Sigmoid colon (tissue), 4 donors: ENCODE results near the gene DENND5A.

Experiments used
- POLR2A ChIP-seq, 2 donors: fragments of 450-650 bp; IDR thresholded peaks; one replicate each; pipeline ENCODE4 v1.6.1; 2016; ENCODE audit warnings: antibody characterized with exemption in 2 of 2, mild to moderate bottlenecking in 2 of 2, moderate library complexity in 2 of 2
- POLR2AphosphoS5 ChIP-seq, 4 donors: sonication (generic); formaldehyde crosslinking; IDR thresholded peaks; one replicate each; pipeline ENCODE4 v1.6.1; 2017; ENCODE audit warnings: antibody characterized with exemption in 4 of 4
- TF ChIP-seq, protein P1 (sequence below), 4 experiments: fragments of 450-650 bp in 3 of 4; fragments of 200-600 bp in 1 of 4; IDR thresholded peaks; one replicate each; pipeline ENCODE4 v1.5.1; 2016 to 2019; ENCODE audit warnings: antibody characterized with exemption in 4 of 4, mild to moderate bottlenecking in 3 of 4, moderate library complexity in 2 of 4

- no peak for TF ChIP-seq POLR2A (IDR thresholded peaks at IDR 0.05)
- TF ChIP-seq POLR2AphosphoS5 (IDR thresholded peaks at IDR 0.05), result no peak
- TF ChIP-seq, protein P1, sequence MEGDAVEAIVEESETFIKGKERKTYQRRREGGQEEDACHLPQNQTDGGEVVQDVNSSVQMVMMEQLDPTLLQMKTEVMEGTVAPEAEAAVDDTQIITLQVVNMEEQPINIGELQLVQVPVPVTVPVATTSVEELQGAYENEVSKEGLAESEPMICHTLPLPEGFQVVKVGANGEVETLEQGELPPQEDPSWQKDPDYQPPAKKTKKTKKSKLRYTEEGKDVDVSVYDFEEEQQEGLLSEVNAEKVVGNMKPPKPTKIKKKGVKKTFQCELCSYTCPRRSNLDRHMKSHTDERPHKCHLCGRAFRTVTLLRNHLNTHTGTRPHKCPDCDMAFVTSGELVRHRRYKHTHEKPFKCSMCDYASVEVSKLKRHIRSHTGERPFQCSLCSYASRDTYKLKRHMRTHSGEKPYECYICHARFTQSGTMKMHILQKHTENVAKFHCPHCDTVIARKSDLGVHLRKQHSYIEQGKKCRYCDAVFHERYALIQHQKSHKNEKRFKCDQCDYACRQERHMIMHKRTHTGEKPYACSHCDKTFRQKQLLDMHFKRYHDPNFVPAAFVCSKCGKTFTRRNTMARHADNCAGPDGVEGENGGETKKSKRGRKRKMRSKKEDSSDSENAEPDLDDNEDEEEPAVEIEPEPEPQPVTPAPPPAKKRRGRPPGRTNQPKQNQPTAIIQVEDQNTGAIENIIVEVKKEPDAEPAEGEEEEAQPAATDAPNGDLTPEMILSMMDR (IDR thresholded peaks at IDR 0.05), result no peak
These were observed 172.0 kb downstream of the DENND5A start for GRCh38 chr11:9092853-9093778.
